ENCODE results near the gene TELO2. TPM values are rescaled to one million over a fixed set of nuclear protein-coding genes. Genes with fewer than 3 reads are reported as not detected.

Gene TELO2
- total RNA-seq, 1 donor from 2014 or later = 110 TPM

DNA sequence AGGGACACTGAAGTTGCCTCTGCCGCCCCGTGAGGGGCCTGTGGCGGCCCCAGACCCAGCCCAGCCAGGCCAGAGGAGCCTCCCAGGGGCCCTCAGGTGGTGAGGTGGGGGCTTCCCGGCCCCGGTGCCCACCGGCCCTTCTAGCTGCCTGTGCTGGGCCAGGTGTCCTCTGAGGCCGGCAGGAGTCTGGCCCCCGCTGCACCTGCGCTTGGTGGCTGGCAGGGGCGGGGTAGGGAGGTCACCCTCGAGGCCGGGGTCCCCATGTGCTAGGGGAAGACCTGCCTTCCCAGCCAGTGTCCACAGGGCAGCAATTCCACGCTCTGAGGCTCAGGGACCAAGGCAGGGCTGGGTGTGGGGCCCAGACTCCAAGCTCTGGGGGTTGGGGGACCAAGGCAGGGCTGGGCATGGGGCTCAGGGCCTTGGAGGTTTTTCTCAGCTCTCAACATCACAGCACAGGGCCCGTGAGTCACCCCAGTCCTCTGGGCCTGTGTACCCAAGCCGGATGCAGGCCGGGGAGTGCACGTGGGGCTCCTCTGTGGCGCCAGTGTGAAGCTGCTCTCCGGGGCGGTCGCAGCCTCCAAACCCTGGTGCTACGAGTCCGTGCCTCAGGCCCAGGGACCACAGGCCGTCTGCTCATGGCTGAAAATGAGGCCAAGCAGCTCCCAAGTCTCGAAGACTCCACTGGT is 47.5 kb upstream of the TELO2 start:
- no peaks in the 10 kb centered on the region for H3K4me1 ChIP-seq
- no peak for DNase-seq (ENCODE audit: low spot score in 2 of 2)
- no peak overlapping the region for H3K27ac ChIP-seq
- H3K36me3 ChIP-seq = peaks cover 33 to 51% of the 10 kb centered on the region in 2 donors
- no peaks in the 10 kb centered on the region for H3K27me3 ChIP-seq
- intact Hi-C loops (cut with DNase I) = no loop called here
- no peak for TF ChIP-seq CTCF (IDR thresholded peaks at IDR 0.05)
- no peak overlapping the region for H3K4me3 ChIP-seq
- no peaks in the 10 kb centered on the region for H3K9me3 ChIP-seq

DNA sequence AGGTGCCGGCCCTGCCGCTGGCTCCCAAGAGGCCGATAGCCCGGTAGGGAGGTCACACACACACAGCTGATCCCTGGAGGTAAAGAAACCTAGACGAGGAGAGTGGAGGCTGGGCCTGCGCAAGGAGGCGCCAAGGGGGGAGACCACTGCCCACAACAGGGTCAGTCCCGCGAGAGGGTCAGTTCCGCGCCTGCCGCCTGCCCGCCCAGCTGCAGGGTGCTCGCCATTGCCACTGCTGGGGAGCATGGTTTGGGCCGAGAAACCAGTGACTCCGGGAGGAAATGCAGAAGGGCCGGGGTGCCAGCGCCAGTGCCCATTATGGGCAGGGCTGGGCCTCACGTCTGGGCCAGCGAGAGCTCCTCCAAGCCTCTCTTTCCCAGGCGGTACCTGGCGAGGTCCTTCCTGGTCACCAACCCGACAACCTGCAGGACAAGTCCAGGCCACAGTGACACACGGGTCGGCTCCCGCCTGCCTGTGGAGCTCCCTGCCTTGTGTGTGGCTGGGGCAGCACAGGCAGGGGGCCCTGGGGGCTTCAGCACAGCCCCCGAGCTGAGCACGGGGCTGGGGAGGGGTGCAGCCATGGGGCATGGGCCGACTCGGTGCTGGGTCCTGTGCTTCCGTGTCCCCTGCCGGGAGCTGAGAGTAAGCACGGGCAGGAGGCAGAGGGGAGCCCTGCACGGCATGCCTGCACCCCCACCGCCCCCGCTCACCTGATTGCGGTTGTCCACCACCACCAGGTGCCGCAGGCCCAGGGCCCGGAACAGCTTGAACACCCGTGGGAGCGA is 46.7 kb upstream of the TELO2 start:
- Histone ChIP-seq H3K9me3 (no peaks in the 10 kb centered on the region), H3K27ac (no peak overlapping the region), H3K4me1 (no peaks in the 10 kb centered on the region), H3K27me3 (no peaks in the 10 kb centered on the region), H3K4me3 (no peak overlapping the region), H3K36me3 (peaks cover 42 to 60% of the 10 kb centered on the region in 2 donors)
- no peak for TF ChIP-seq CTCF (IDR thresholded peaks at IDR 0.05)
- intact Hi-C loops (cut with DNase I) = no loop called here
- DNase-seq (ENCODE audit: low spot score in 2 of 2) = no peak

DNA sequence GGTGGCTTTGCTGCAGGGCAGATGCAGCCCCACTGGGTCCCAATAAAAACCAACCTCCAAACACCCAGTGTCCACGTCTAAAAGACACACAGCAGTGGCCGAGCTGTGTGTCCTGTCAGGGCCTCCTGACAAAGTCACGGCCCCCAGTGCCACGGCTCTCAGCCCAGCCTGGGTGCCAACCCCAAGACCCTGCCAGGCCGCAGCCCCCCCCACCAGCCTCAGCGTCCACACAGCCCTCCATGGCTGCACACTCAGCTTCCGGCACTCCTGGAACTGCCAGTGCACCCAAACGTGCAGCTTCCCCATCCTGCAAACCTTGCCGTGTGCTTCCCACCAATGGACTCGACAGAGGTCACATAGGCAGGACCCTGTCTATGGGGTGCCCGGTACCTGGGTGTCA is 45.2 kb upstream of the TELO2 start:
- H3K4me1 ChIP-seq = no peaks in the 10 kb centered on the region
- H3K4me3 ChIP-seq = no peak overlapping the region
- no peak for DNase-seq (ENCODE audit: low spot score in 2 of 2)
- H3K27me3 ChIP-seq = no peaks in the 10 kb centered on the region
- intact Hi-C loops (cut with DNase I) = no loop called here
- no peak for TF ChIP-seq CTCF (IDR thresholded peaks at IDR 0.05)
- H3K36me3 ChIP-seq = peaks cover 54 to 74% of the 10 kb centered on the region in 2 donors
- H3K9me3 ChIP-seq = no peaks in the 10 kb centered on the region
- H3K27ac ChIP-seq = no peak overlapping the region

DNA sequence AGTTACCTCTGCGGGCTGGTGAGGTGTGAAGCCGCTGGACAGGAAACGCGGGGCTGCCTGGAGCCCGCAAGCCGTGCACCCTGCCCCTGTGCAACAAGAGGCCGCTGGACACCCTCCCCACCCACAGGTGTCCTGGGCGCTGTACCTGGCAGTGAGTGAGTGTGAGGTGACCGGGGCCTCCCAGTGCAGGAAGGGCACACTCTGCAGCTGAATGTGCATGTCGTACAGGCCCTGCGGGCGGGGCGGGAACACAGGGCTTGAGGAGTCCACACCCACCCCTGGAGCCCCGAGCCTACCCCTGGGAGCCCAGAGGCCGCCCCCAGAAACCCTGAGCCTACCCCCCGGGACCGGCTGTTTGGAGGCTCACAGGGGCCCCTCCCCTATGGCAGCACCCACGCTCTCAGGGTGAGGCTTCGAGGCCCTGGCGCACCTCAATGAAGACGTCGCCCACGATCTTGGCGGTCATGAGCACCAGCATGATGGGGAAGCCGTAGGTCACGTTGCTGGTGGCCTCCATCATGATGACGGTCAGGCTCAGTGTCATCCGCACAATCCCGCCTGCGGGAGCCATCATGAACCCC is 44.5 kb upstream of the TELO2 start:
- H3K4me3 ChIP-seq = no peak overlapping the region
- H3K27me3 ChIP-seq = no peaks in the 10 kb centered on the region
- TF ChIP-seq CTCF (IDR thresholded peaks at IDR 0.05) = no peak
- H3K4me1 ChIP-seq = no peaks in the 10 kb centered on the region
- no peak for DNase-seq (ENCODE audit: low spot score in 2 of 2)
- peaks cover 61 to 81% of the 10 kb centered on the region in 2 donors for H3K36me3 ChIP-seq
- no peak overlapping the region for H3K27ac ChIP-seq
- H3K9me3 ChIP-seq = no peaks in the 10 kb centered on the region
- intact Hi-C loops (cut with DNase I) = no loop called here

DNA sequence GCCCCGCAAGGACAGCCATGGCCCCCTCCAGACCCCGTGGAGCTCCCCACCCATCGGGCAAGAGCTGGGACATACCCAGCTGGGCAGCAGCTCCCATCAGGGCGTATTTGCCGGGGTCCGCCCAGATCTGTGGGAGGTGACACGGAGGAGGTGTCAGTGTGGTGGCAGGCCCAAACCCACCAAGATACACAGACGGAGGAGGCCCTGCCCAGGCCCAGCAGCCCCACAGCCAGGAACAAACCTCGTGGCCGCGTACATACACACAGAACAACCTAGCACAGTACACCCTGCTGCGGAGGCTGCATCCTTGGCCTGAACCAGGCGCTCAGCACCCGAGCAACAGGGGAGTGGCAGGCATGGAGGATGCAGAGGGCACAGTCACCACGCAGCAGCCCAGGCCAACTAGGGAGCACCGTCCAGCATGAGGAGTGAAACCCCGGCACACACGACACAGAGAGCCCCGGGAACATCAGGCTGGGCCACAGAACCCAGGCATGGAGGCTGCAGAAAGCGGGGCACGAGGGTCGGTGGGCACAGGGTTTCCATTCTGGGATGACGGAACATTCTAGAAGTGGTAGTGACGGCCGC is 43.9 kb upstream of the TELO2 start:
- intact Hi-C loops (cut with DNase I) = no loop called here
- Histone ChIP-seq H3K9me3 (no peaks in the 10 kb centered on the region), H3K27ac (no peak overlapping the region), H3K4me3 (no peak overlapping the region), H3K27me3 (no peaks in the 10 kb centered on the region), H3K36me3 (peaks cover 67 to 88% of the 10 kb centered on the region in 2 donors), H3K4me1 (no peaks in the 10 kb centered on the region)
- no peak for DNase-seq (ENCODE audit: low spot score in 2 of 2)
- TF ChIP-seq CTCF (IDR thresholded peaks at IDR 0.05) = no peak
